ENCODE results near the gene HRH2. TPM values are rescaled to one million over a fixed set of nuclear protein-coding genes. Genes with fewer than 3 reads are reported as not detected.

HRH2 gene
- total and polyA plus RNA-seq, 2 donors (not counting 1 experiment from before 2014, with no cell fraction given), result 0.03 TPM; not detected in 1

- no peak overlapping the region for H2AFZ ChIP-seq (ENCODE audit: low read length)
- no peak overlapping the region for H3K4me2 ChIP-seq (ENCODE audit: extremely low read depth, insufficient read depth, low read length)
- no peak for DNase-seq (ENCODE audit: low read depth in 2 of 2)
- no peak overlapping the region for H3K9ac ChIP-seq (ENCODE audit: insufficient read depth, low read length)
- no peaks in the 10 kb centered on the region for H4K20me1 ChIP-seq (ENCODE audit: control insufficient read depth, extremely low read depth, insufficient read depth, low read length)
- H3K4me1 ChIP-seq (ENCODE audit: control insufficient read depth, extremely low read depth, insufficient read depth, low read length), result no peaks in the 10 kb centered on the region
- no peaks in the 10 kb centered on the region for H3K27me3 ChIP-seq (ENCODE audit: control insufficient read depth, insufficient read depth, low read length)
- no peaks in the 10 kb centered on the region for H3K79me2 ChIP-seq (ENCODE audit: control insufficient read depth, insufficient read depth, low read length)
- no peak overlapping the region for H3K4me3 ChIP-seq (replicated peaks in 1 of 4; ENCODE audit: control extremely low read depth in 1 of 4, insufficient read depth in 1 of 4, low read depth in 3 of 4, low read length in 4 of 4)
- no peaks in the 10 kb centered on the region for H3K9me3 ChIP-seq (ENCODE audit: control insufficient read depth, insufficient read depth, low read depth, low read length)
- no peaks in the 10 kb centered on the region for H3K36me3 ChIP-seq (ENCODE audit: control insufficient read depth, insufficient read depth, low read length)
- no peak overlapping the region for H3K27ac ChIP-seq (ENCODE audit: insufficient read depth, low read length)
- TF ChIP-seq, protein P1, sequence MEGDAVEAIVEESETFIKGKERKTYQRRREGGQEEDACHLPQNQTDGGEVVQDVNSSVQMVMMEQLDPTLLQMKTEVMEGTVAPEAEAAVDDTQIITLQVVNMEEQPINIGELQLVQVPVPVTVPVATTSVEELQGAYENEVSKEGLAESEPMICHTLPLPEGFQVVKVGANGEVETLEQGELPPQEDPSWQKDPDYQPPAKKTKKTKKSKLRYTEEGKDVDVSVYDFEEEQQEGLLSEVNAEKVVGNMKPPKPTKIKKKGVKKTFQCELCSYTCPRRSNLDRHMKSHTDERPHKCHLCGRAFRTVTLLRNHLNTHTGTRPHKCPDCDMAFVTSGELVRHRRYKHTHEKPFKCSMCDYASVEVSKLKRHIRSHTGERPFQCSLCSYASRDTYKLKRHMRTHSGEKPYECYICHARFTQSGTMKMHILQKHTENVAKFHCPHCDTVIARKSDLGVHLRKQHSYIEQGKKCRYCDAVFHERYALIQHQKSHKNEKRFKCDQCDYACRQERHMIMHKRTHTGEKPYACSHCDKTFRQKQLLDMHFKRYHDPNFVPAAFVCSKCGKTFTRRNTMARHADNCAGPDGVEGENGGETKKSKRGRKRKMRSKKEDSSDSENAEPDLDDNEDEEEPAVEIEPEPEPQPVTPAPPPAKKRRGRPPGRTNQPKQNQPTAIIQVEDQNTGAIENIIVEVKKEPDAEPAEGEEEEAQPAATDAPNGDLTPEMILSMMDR (conservative IDR thresholded peaks at IDR 0.05 in 1 of 2, IDR thresholded peaks at IDR 0.05 in 1 of 2; ENCODE audit: low read depth in 1 of 2, low read length in 2 of 2), result no peak
- no peak for TF ChIP-seq EZH2 (IDR thresholded peaks at IDR 0.05; ENCODE audit: low read length, missing control alignments)
Observed at GRCh38 chr5:175695161-175696126, 37.6 kb downstream of the HRH2 start.

DNA sequence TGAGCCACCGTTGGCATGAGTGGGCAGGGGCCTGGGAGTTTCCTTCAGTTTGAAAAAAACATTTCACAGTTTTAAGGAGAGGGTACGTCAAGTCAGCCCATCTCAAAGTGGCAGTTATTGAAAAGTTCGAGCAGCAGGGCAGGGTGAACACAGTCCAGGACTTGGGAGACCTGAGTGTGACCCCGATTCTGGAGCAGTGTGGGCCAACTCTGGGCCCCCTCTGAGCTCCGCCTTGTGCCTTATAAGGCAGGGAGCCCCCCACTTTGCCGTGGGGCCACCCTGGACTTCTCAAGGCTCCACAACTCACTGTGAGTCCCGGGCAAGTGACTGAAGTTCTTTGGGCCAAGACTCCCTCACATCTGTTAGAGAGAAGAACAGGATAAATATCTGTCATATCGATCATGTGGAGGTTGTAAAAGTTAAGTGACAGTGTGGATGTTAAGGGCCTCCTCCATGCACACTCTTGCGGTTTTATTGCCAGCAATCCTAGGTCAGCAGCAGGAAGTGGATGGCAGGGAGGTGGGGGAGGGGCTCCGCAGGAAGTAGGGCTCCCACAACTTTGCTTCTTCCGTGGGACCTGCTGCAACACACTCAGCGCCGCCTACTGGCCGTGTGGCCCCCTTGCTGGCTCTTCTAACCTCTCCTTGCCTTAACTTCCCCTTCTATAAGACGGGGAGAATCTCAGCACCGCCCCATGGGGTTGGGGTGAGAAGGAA lies 38.4 kb downstream of the HRH2 start:
- H3K79me2 ChIP-seq (ENCODE audit: control insufficient read depth, insufficient read depth, low read length), result no peaks in the 10 kb centered on the region
- no peaks in the 10 kb centered on the region for H3K27me3 ChIP-seq (ENCODE audit: control insufficient read depth, insufficient read depth, low read length)
- TF ChIP-seq EZH2 (IDR thresholded peaks at IDR 0.05; ENCODE audit: low read length, missing control alignments), result no peak
- TF ChIP-seq, protein P1 (conservative IDR thresholded peaks at IDR 0.05 in 1 of 2, IDR thresholded peaks at IDR 0.05 in 1 of 2; ENCODE audit: low read depth in 1 of 2, low read length in 2 of 2), result no peak
- no peaks in the 10 kb centered on the region for H3K4me1 ChIP-seq (ENCODE audit: control insufficient read depth, extremely low read depth, insufficient read depth, low read length)
- no peak overlapping the region for H3K9ac ChIP-seq (ENCODE audit: insufficient read depth, low read length)
- no peak overlapping the region for H3K27ac ChIP-seq (ENCODE audit: insufficient read depth, low read length)
- no peak overlapping the region for H2AFZ ChIP-seq (ENCODE audit: low read length)
- no peaks in the 10 kb centered on the region for H3K9me3 ChIP-seq (ENCODE audit: control insufficient read depth, insufficient read depth, low read depth, low read length)
- no peak overlapping the region for H3K4me3 ChIP-seq (replicated peaks in 1 of 4; ENCODE audit: control extremely low read depth in 1 of 4, insufficient read depth in 1 of 4, low read depth in 3 of 4, low read length in 4 of 4)
- no peak overlapping the region for H3K4me2 ChIP-seq (ENCODE audit: extremely low read depth, insufficient read depth, low read length)
- no peaks in the 10 kb centered on the region for H3K36me3 ChIP-seq (ENCODE audit: control insufficient read depth, insufficient read depth, low read length)
- DNase-seq (ENCODE audit: low read depth in 2 of 2), result no peak
- H4K20me1 ChIP-seq (ENCODE audit: control insufficient read depth, extremely low read depth, insufficient read depth, low read length), result no peaks in the 10 kb centered on the region

- no peak overlapping the region for H3K4me3 ChIP-seq (replicated peaks in 1 of 4; ENCODE audit: control extremely low read depth in 1 of 4, insufficient read depth in 1 of 4, low read depth in 3 of 4, low read length in 4 of 4)
- no peak overlapping the region for H3K4me2 ChIP-seq (ENCODE audit: extremely low read depth, insufficient read depth, low read length)
- H2AFZ ChIP-seq (ENCODE audit: low read length), result no peak overlapping the region
- H3K36me3 ChIP-seq (ENCODE audit: control insufficient read depth, insufficient read depth, low read length), result no peaks in the 10 kb centered on the region
- no peak overlapping the region for H3K9ac ChIP-seq (ENCODE audit: insufficient read depth, low read length)
- no peak overlapping the region for H3K27ac ChIP-seq (ENCODE audit: insufficient read depth, low read length)
- no peak for TF ChIP-seq EZH2 (IDR thresholded peaks at IDR 0.05; ENCODE audit: low read length, missing control alignments)
- TF ChIP-seq, protein P1 (conservative IDR thresholded peaks at IDR 0.05 in 1 of 2, IDR thresholded peaks at IDR 0.05 in 1 of 2; ENCODE audit: low read depth in 1 of 2, low read length in 2 of 2), result no peak
- no peaks in the 10 kb centered on the region for H3K79me2 ChIP-seq (ENCODE audit: control insufficient read depth, insufficient read depth, low read length)
- H4K20me1 ChIP-seq (ENCODE audit: control insufficient read depth, extremely low read depth, insufficient read depth, low read length), result no peaks in the 10 kb centered on the region
- no peaks in the 10 kb centered on the region for H3K9me3 ChIP-seq (ENCODE audit: control insufficient read depth, insufficient read depth, low read depth, low read length)
- H3K4me1 ChIP-seq (ENCODE audit: control insufficient read depth, extremely low read depth, insufficient read depth, low read length), result no peaks in the 10 kb centered on the region
- H3K27me3 ChIP-seq (ENCODE audit: control insufficient read depth, insufficient read depth, low read length), result no peaks in the 10 kb centered on the region
- no peak for DNase-seq (ENCODE audit: low read depth in 2 of 2)
Observed at GRCh38 chr5:175696855-175697198, 39.0 kb downstream of the HRH2 start.

Measured in fibroblast of lung (primary cell).